ENCODE measurements around the gene NRIP3. TPM values are rescaled to one million over a fixed set of nuclear protein-coding genes. Genes with fewer than 3 reads are reported as not detected.
A peak's percentile ranks its signal among the peaks of the same experiment; 100 is the strongest.
"Not testable (repeated sequence)": the region's sequence is repeated elsewhere in the genome, so short reads cannot be mapped to it uniquely, and the experiment has no call there.

NRIP3 gene
- total RNA-seq, 1 donor from 2014 or later, result 2.7 TPM

GRCh38 chr11:8971924-8972316, 31.9 kb downstream of the NRIP3 start:
- no peak for DNase-seq (ENCODE audit: low spot score)

GRCh38 chr11:8971196-8971923, 32.4 kb downstream of the NRIP3 start:
- no peak for DNase-seq (ENCODE audit: low spot score)

GRCh38 chr11:8967184-8967583, 36.6 kb downstream of the NRIP3 start:
- DNase-seq (ENCODE audit: low spot score), result no peak

- peak; percentile 90 for DNase-seq (ENCODE audit: low spot score)
Measured at GRCh38 chr11:8964324-8965320, 39.2 kb downstream of the NRIP3 start, which contains the start of gene TMEM9B. TMEM9B (minus strand) TSS chr11:8964442; CDS start chr11:8964313, 129 bp downstream.

- DNase-seq (ENCODE audit: low spot score), result peak; percentile 78
Measured at GRCh38 chr11:8963569-8964323, 40.1 kb downstream of the NRIP3 start.

- DNase-seq (ENCODE audit: low spot score), result no peak
Measured at GRCh38 chr11:8962841-8963240, 41.0 kb downstream of the NRIP3 start.

- no peak for DNase-seq (ENCODE audit: low spot score)
Measured at GRCh38 chr11:8961401-8961800, 42.4 kb downstream of the NRIP3 start.

GRCh38 chr11:8959546-8960166, 44.1 kb downstream of the NRIP3 start:
- DNase-seq (ENCODE audit: low spot score), result peak; percentile 51

GRCh38 chr11:8956860-8957259, 46.9 kb downstream of the NRIP3 start:
- no peak for DNase-seq (ENCODE audit: low spot score)

GRCh38 chr11:8948886-8949285, 54.9 kb downstream of the NRIP3 start:
- no peak for DNase-seq (ENCODE audit: low spot score)

GRCh38 chr11:8947230-8947943, 56.4 kb downstream of the NRIP3 start:
- DNase-seq (ENCODE audit: low spot score), result no peak

GRCh38 chr11:8942518-8943066, 61.2 kb downstream of the NRIP3 start, which contains the start of gene ASCL3:
ASCL3 (minus strand) TSS chr11:8943016; CDS start chr11:8938161, 4,855 bp downstream.
- DNase-seq (ENCODE audit: low spot score), result no peak

- no peak for DNase-seq (ENCODE audit: low spot score)
Measured at GRCh38 chr11:8941341-8942103, 62.3 kb downstream of the NRIP3 start.

GRCh38 chr11:8937659-8938058, 66.1 kb downstream of the NRIP3 start:
- no peak for DNase-seq (ENCODE audit: low spot score)

- no peak for DNase-seq (ENCODE audit: low spot score)
Measured at GRCh38 chr11:8937159-8937558, 66.6 kb downstream of the NRIP3 start.

GRCh38 chr11:8935789-8936188, 68.0 kb downstream of the NRIP3 start:
- DNase-seq (ENCODE audit: low spot score), result not testable (repeated sequence)

GRCh38 chr11:8934742-8935488, 68.9 kb downstream of the NRIP3 start:
- DNase-seq (ENCODE audit: low spot score), result no peak

- no peak for DNase-seq (ENCODE audit: low spot score)
Measured at GRCh38 chr11:8933931-8934330, 69.9 kb downstream of the NRIP3 start.

All from mucosa of gallbladder (tissue), 1 donor.